K562 (cell line): Measurements from ENCODE around the gene LMO4. TPM values are rescaled to one million over a fixed set of nuclear protein-coding genes. Genes with fewer than 3 reads are reported as not detected.
A peak's percentile ranks its signal among the peaks of the same experiment; 100 is the strongest.

Experiments
- ARID3B ChIP-seq: fragments of 250-450 bp; sonication (Bioruptor Pico); IDR thresholded peaks from 2 replicates; pipeline ENCODE4 v1.4.0; 2020; ENCODE audit warnings: borderline replicate concordance
- DDX20 ChIP-seq: fragments of 450-650 bp; IDR thresholded peaks from 2 replicates; pipeline ENCODE4 v1.6.1; 2016; ENCODE audit warnings: missing genetic modification characterization, low read depth, mild to moderate bottlenecking, missing compliant biosample characterization, moderate library complexity
- HINFP ChIP-seq: fragments of 450-650 bp; conservative IDR thresholded peaks from 2 replicates; pipeline ENCODE4 v1.6.1; 2016; ENCODE audit warnings: missing genetic modification characterization, low read depth, mild to moderate bottlenecking, control low read depth, missing compliant biosample characterization
- PHF20 ChIP-seq: fragments of 450-650 bp; IDR thresholded peaks from 2 replicates; pipeline ENCODE4 v1.6.1; 2018; ENCODE audit not compliant: partially characterized antibody
- SFPQ ChIP-seq: fragments of 200-400 bp; formaldehyde crosslinking; IDR thresholded peaks from 2 replicates; pipeline ENCODE4 v1.6.1; 2017; ENCODE audit warnings: mild to moderate bottlenecking, low read depth, low read length, moderate library complexity
- TFAP4 ChIP-seq: sonication (generic); formaldehyde crosslinking; IDR thresholded peaks from 2 replicates; pipeline ENCODE4 v1.8.0; 2022; ENCODE audit warnings: missing genetic modification reagents, mild to moderate bottlenecking, moderate library complexity, borderline replicate concordance
- ZNF280A ChIP-seq: fragments of 450-650 bp; IDR thresholded peaks from 2 replicates; pipeline ENCODE4 v1.6.1; 2018; ENCODE audit warnings: mild to moderate bottlenecking, low read depth; ENCODE audit not compliant: partially characterized antibody
- polyA plus RNA-seq, 8 experiments: library from polyadenylated mRNA; depleted of rRNA in 4 of 8; stranded (reverse) in 5 of 8; unstranded in 3 of 8; fragments of >200 nt; fragmentation: Nextera tagmentation in 2 of 8; fragmentation: Illumina TruSeq in 1 of 8; extraction: Ambion mirVana in 2 of 8; extraction: Trizol in 1 of 8; gene quantifications; 2 replicates each; pipeline versions ENCODE4 v1.2.1 to v1.2.3, GENCODE V29; 2011 to 2014; ENCODE audit warnings: inconsistent platforms in 1 of 8, missing spikeins in 1 of 8
- total RNA-seq, 7 experiments: library from RNA; depleted of rRNA in 6 of 7; stranded (reverse); fragments of >200 nt in 6 of 7; fragmentation: Illumina TruSeq in 2 of 7; extraction: Trizol in 2 of 7; gene quantifications; 2 replicates each; pipeline versions ENCODE4 v1.2.1 to v1.2.3, GENCODE V29; 2011 to 2021; ENCODE audit warnings: low replicate concordance in 1 of 7

The LMO4 gene
- total and polyA plus RNA-seq, 9 of the 15 experiments (the other 6 are each of a cell fraction or from before 2014, with no cell fraction given): 3.1 to 35.3 (median 22.4) TPM

- TF ChIP-seq TFAP4 (0 out of 2 replicates have a peak, but pooled peaks have one; percentile 37), SFPQ (no peak), ZNF280A (no peak), HINFP (tag) (no peak), ARID3B (CRISPR knock-in tag) (no peak), DDX20 (tag) (no peak), PHF20 (no peak)
Observed at GRCh38 chr1:87330057-87330884, 1.6 kb downstream of the LMO4 start (continued).
